Tibial artery (tissue), 4 donors: ENCODE data around the gene DDO.

Experiments
- DNase-seq, 2 donors: peaks; one replicate each; pipeline ENCODE4 v3.0.0-alpha.2; 2019
- H3K27ac ChIP-seq, 2 donors: fragments of 200-600 bp; sonication (generic) in 1 of 2; 1 replicate in 1 of 2; 2 replicates in 1 of 2; pipeline ENCODE4 v1.5.1; 2018 to 2019; ENCODE audit warnings: mild to moderate bottlenecking in 1 of 2
- H3K27me3 ChIP-seq, 2 donors: fragments of 200-600 bp; sonication (generic) in 1 of 2; one replicate each; pipeline versions ENCODE4 v1.5.1 to v1.6.0; 2016 to 2019
- H3K36me3 ChIP-seq, 3 donors: fragments of 200-600 bp; sonication (generic) in 2 of 3; one replicate each; pipeline ENCODE4 v1.5.1; 2016 to 2019; ENCODE audit warnings: mild to moderate bottlenecking in 2 of 3
- H3K4me1 ChIP-seq, 4 donors: fragments of 200-600 bp; sonication (generic) in 2 of 4; 1 replicate in 3 of 4; 2 replicates in 1 of 4; pipeline ENCODE4 v1.5.1; 2016 to 2019
- H3K4me3 ChIP-seq, 2 donors: fragments of 200-600 bp; sonication (generic) in 1 of 2; 1 replicate in 1 of 2; 2 replicates in 1 of 2; pipeline ENCODE4 v1.5.1; 2018 to 2019; ENCODE audit warnings: mild to moderate bottlenecking in 2 of 2
- H3K9me3 ChIP-seq, 3 donors: fragments of 200-600 bp; sonication (generic) in 1 of 3; one replicate each; pipeline ENCODE4 v1.5.1; 2016 to 2019
- CTCF ChIP-seq, 2 experiments: fragments of 200-600 bp in 1 of 2; fragments of 450-650 bp in 1 of 2; IDR thresholded peaks; one replicate each; pipeline ENCODE4 v1.5.1; 2017 to 2019; ENCODE audit warnings: antibody characterized with exemption in 2 of 2, mild to moderate bottlenecking in 1 of 2, moderate library complexity in 1 of 2
- intact Hi-C: fragments of 100-400 bp; cut with DNase I; formaldehyde crosslinking; loops from one replicate; pipeline ENCODE4 v1.15.0; 2023; ENCODE audit warnings: low total_unique reads

Gene DDO

GRCh38 chr6:110355727-110356126 is 59.6 kb downstream of the DDO start:
- DNase-seq = no peak
- Histone ChIP-seq H3K9me3 (no peaks in the 10 kb centered on the region), H3K4me3 (no peak overlapping the region), H3K27ac (peak overlapping the region in 1 of 2 donors; percentile 65), H3K4me1 (peaks cover 0 to 76% (median 28%) of the 10 kb centered on the region in 4 donors), H3K36me3 (no peaks in the 10 kb centered on the region), H3K27me3 (no peaks in the 10 kb centered on the region)
- intact Hi-C loops = no loop called here
- no peak for TF ChIP-seq CTCF (IDR thresholded peaks at IDR 0.05)

GRCh38 chr6:110355022-110355421 is 60.4 kb downstream of the DDO start:
- no peak for TF ChIP-seq CTCF (IDR thresholded peaks at IDR 0.05)
- Histone ChIP-seq H3K36me3 (no peaks in the 10 kb centered on the region), H3K27ac (peak overlapping the region in 1 of 2 donors; percentile 65), H3K4me3 (no peak overlapping the region), H3K9me3 (no peaks in the 10 kb centered on the region), H3K27me3 (no peaks in the 10 kb centered on the region), H3K4me1 (peaks cover 0 to 76% (median 28%) of the 10 kb centered on the region in 4 donors)
- intact Hi-C loops = no loop called here
- DNase-seq = no peak

- Histone ChIP-seq H3K27ac (peak overlapping the region in 1 of 2 donors; percentile 65), H3K27me3 (no peaks in the 10 kb centered on the region), H3K4me3 (no peak overlapping the region), H3K9me3 (no peaks in the 10 kb centered on the region), H3K36me3 (no peaks in the 10 kb centered on the region), H3K4me1 (peaks cover 0 to 69% (median 28%) of the 10 kb centered on the region in 4 donors)
- no peak for DNase-seq
- TF ChIP-seq CTCF (IDR thresholded peaks at IDR 0.05) = no peak
- intact Hi-C loops = no loop called here
These were observed 61.2 kb downstream of the DDO start for GRCh38 chr6:110354153-110354552.

GRCh38 chr6:110353457-110354001 is 61.8 kb downstream of the DDO start:
- H3K27ac ChIP-seq = peak overlapping the region; percentile 55 to 65
- no peaks in the 10 kb centered on the region for H3K9me3 ChIP-seq
- TF ChIP-seq CTCF (IDR thresholded peaks at IDR 0.05) = no peak
- DNase-seq = no peak
- H3K4me3 ChIP-seq = no peak overlapping the region
- peaks cover 0 to 63% (median 25%) of the 10 kb centered on the region in 4 donors for H3K4me1 ChIP-seq
- H3K27me3 ChIP-seq = no peaks in the 10 kb centered on the region
- H3K36me3 ChIP-seq = no peaks in the 10 kb centered on the region
- intact Hi-C loops = no loop called here

- TF ChIP-seq CTCF (IDR thresholded peaks at IDR 0.05) = no peak
- Histone ChIP-seq H3K36me3 (no peaks in the 10 kb centered on the region), H3K27ac (peak overlapping the region; percentile 55 to 65), H3K4me1 (peaks cover 0 to 58% (median 23%) of the 10 kb centered on the region in 4 donors), H3K27me3 (no peaks in the 10 kb centered on the region), H3K4me3 (no peak overlapping the region), H3K9me3 (no peaks in the 10 kb centered on the region)
- no peak for DNase-seq
- intact Hi-C loops = no loop called here
These were observed 62.7 kb downstream of the DDO start for GRCh38 chr6:110352563-110353262.
